22Rv1 (cell line): ENCODE results near the gene LAMA2.

Experiments used
- H3K27ac ChIP-seq: fragments of 450-650 bp; 2 replicates; pipeline ENCODE4 v1.5.1; 2017
- ZFX ChIP-seq: fragments of 450-650 bp; IDR thresholded peaks from 2 replicates; pipeline ENCODE4 v1.6.1; 2017; ENCODE audit warnings: antibody characterized with exemption, borderline replicate concordance
- TF ChIP-seq, protein P1 (sequence below): fragments of 450-650 bp; IDR thresholded peaks from 2 replicates; pipeline ENCODE4 v1.5.1; 2017; ENCODE audit warnings: mild to moderate bottlenecking

Gene LAMA2

DNA sequence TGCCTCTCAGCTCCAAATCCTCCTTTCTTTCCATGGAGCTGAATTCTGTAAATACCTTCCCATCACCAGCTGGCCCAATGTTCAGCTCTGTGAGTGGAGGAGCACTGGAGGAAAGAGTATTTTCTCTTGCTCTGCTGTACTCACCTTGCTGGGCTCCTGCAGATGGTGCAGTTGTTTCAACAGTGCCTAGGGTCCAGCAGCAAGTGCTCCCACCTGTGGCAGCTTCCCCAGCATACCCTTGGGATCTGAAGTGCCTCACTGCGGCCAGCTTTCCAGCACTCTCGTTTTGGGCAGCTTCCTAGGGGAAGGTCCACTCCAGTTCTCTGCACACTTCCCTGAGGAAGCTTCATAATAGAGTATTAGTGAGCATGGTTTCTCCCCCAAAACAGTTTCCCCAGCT, 656.1 kb downstream of the LAMA2 start:
- H3K27ac ChIP-seq: no peak overlapping the region
- TF ChIP-seq ZFX: no peak
- TF ChIP-seq, protein P1, sequence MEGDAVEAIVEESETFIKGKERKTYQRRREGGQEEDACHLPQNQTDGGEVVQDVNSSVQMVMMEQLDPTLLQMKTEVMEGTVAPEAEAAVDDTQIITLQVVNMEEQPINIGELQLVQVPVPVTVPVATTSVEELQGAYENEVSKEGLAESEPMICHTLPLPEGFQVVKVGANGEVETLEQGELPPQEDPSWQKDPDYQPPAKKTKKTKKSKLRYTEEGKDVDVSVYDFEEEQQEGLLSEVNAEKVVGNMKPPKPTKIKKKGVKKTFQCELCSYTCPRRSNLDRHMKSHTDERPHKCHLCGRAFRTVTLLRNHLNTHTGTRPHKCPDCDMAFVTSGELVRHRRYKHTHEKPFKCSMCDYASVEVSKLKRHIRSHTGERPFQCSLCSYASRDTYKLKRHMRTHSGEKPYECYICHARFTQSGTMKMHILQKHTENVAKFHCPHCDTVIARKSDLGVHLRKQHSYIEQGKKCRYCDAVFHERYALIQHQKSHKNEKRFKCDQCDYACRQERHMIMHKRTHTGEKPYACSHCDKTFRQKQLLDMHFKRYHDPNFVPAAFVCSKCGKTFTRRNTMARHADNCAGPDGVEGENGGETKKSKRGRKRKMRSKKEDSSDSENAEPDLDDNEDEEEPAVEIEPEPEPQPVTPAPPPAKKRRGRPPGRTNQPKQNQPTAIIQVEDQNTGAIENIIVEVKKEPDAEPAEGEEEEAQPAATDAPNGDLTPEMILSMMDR: no peak

DNA sequence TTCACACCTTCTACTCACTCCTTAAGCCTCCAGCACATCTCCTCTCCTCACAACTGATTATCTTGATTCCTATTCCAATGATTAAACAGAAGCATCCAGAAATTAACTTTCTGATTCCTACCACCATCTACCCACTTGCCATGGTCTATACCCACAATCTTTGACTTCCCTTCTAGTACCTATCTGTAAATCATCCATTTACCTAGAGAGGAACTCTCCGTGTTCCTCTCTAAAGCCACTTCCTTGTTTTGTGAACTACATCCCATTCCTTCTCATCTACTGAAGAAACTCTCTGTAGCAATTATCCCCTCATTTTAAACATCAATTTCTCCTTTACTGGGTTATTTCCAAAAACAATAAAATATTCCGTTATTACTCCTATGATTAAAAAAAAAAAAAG, 659.8 kb downstream of the LAMA2 start:
- H3K27ac ChIP-seq: no peak overlapping the region
- no peak for TF ChIP-seq ZFX
- TF ChIP-seq, protein P1: no peak

DNA sequence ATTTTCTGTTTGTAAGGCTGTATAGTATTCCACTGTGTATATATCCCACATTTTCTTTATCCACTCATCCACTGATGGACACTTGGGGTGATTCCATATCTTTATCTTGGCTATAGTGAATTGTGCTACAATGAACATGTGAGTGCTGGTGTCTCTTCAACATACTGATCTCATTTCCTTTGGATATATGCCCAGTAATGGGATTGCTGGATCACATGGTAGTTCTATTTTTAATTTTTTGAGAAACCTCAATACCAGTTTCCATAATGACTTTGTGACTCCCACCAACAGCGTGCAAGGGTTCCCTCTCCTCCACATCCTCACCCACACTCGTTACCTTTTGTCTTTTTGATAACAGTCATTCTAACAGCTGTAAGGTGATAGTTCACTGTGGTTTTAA, 661.0 kb downstream of the LAMA2 start:
- no peak overlapping the region for H3K27ac ChIP-seq
- TF ChIP-seq ZFX: no peak
- TF ChIP-seq, protein P1: no peak

DNA sequence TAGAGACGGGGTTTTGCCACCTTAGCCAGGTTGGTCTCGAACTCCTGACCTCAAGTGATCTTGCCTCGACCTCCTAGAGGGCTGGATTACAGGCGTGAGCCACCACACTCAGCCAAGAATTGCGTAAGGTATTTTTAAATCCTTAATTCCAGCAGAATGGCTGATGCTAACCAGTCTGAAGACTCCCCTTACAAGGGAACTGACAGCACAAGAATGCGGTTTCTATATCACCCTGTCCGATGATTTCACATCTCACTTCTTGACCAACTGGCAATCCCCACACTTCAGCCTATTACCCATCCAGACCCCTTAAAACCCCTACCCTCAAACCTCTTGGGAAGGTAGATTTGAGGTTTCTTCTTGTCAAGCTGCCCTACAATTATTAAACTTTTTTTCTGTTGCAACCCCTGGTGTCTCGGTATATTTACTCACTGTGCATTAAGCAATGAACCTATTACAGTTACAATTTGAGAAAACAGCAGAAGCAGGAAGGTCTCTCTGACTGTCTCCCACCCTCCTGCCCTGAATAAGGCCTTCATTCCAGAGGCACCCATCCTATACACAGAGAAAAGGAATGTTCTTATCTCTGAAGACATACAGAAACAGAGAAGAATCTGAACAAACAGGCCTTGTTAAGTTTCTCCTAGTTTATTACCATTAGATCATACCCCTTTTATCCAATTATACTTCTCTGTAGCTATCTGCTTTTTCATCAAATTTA, 662.1 kb downstream of the LAMA2 start:
- TF ChIP-seq, protein P1: no peak
- TF ChIP-seq ZFX: no peak
- no peak overlapping the region for H3K27ac ChIP-seq

DNA sequence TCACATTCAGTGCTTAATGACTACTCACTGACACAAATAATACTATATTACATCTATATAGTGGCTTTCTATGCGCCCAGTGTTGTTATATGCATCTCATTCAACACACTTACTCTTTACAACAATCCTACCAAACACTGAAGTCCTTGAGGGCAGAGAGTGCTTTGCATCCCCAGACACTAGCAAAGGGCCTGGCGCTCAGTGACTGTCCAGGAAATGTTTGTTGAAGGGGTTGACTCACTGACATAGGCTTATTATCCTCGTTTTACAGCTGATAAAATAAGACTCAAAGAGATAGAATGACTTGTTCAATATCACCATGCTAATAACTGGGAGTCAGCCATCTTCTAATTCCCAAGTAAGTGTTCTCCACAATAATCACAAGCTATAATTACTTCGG, 663.8 kb downstream of the LAMA2 start:
- H3K27ac ChIP-seq: no peak overlapping the region
- no peak for TF ChIP-seq ZFX
- TF ChIP-seq, protein P1: no peak

DNA sequence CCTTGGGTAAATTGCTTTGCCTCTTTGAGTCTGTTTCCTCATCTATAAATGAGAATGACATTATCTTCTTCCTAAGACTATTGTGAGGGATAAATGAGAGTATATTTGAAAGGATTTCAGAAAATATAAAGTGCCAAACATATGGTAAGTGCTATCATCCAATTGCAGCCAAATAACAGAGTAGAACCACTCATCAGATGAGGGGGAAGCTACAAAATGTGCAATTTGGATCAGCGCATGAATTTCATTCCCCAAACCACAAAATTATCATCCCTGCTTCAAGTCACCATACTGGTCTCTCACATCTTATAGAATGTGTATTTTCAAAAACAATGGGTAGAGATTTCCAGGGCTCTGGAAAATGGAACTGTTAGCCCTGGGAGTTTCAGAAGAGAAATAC, 668.5 kb downstream of the LAMA2 start:
- TF ChIP-seq, protein P1: no peak
- no peak for TF ChIP-seq ZFX
- H3K27ac ChIP-seq: no peak overlapping the region

DNA sequence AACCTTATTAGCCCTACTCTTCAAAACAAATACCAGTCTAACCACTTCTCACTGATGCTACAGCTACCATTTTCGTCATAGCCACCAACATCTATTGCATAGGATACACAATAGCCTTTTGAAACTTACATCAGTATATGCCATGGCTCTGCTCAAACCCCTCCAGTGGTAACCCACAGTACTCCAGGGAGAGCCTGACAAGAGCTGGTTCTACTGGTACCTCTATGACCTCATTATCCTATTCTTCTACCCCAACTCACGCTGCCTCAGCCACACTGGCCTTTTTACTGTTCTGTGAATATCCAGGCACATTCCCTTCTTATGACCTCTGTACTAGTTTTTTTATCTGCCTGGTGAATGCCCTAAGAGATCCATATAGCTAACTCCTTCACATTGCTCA, 669.5 kb downstream of the LAMA2 start:
- no peak overlapping the region for H3K27ac ChIP-seq
- TF ChIP-seq ZFX: no peak
- TF ChIP-seq, protein P1: no peak
